ENCODE data around the gene RRP1. TPM values are rescaled to one million over a fixed set of nuclear protein-coding genes. Genes with fewer than 3 reads are reported as not detected.

The RRP1 gene
- total and polyA plus RNA-seq, 2 of the 13 experiments (the other 11 are each of a cell fraction or from before 2014, with no cell fraction given), result 20.1 to 35.1 TPM

DNA sequence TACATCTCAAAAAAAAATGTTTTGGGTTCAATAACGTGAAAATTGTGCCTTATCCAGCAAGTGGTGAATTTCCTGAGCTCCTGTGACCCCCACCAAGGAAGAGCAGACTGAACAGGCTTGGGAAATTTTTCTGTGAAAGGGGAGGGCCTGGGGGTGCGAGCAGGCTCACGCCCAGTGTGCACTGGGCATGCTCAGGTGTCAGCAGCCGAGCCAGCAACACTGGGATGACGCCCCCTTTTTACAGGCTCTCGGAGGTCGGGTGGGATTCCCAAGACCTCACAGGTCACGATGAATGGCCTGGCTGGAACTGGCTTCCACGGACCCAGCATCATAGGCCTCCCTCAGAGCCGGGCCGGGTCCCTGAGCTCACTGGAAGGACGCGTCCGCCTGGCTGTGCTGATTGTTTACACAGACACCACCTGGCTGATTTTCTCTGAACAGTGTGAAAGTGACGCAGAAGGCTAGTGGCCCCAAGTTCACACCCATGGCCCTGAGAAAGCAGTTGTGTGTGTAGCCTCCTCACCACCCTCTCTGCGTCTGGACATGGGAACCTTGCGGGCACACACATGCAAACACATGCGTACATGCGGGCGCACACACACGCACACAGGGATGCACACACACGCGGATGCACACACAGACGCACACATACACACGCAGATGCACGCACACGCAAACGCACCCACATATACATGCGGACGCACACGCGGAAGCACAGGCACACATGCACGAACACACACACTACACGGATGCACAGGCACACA, 22.5 kb upstream of the RRP1 start (continued):
- TF ChIP-seq BCL3 (CRISPR knock-in tag; IDR thresholded peaks at IDR 0.05) (no peak), ZBTB7A (CRISPR knock-in tag; IDR thresholded peaks at IDR 0.05) (peak; percentile 29; the same call in 1 of the 2 replicates), ZBTB38 (CRISPR knock-in tag; IDR thresholded peaks at IDR 0.05) (peak; percentile 55; the same call in 1 of the 2 replicates), ZZZ3 (CRISPR knock-in tag; IDR thresholded peaks at IDR 0.05; ENCODE audit: borderline replicate concordance) (peak; percentile 27; the same call in 1 of the 2 replicates), ZNF687 (CRISPR knock-in tag; IDR thresholded peaks at IDR 0.05) (peak; percentile 53; the same call in 1 of the 2 replicates), NONO (IDR thresholded peaks at IDR 0.05) (no peak), NONO (CRISPR knock-in tag; conservative IDR thresholded peaks at IDR 0.05) (peak; percentile 74; the same call in 1 of the 2 replicates), SAFB2 (CRISPR knock-in tag; IDR thresholded peaks at IDR 0.05; ENCODE audit: borderline replicate concordance, low read depth) (peak; percentile 68; the same call in 1 of the 2 replicates), HOXA9 (CRISPR knock-in tag; IDR thresholded peaks at IDR 0.05; ENCODE audit: borderline replicate concordance) (0 out of 2 replicates have a peak, but pooled peaks have one; percentile 41), RBM39 (IDR thresholded peaks at IDR 0.05; ENCODE audit: low read depth, low read length, poor library complexity, severe bottlenecking) (peak; percentile 34), ARID4A (CRISPR knock-in tag; IDR thresholded peaks at IDR 0.05; ENCODE audit: borderline replicate concordance) (0 out of 2 replicates have a peak, but pooled peaks have one; percentile 7), ZC3H13 (CRISPR knock-in tag; IDR thresholded peaks at IDR 0.05) (peak; percentile 88), ZNF883 (CRISPR knock-in tag; IDR thresholded peaks at IDR 0.05; ENCODE audit: not compliant biosample characterization) (peak; percentile 40), ZNF572 (CRISPR knock-in tag; IDR thresholded peaks at IDR 0.05) (no peak), MEIS1 (CRISPR knock-in tag; IDR thresholded peaks at IDR 0.05; ENCODE audit: borderline replicate concordance) (0 out of 2 replicates have a peak, but pooled peaks have one; percentile 42), TEAD3 (CRISPR knock-in tag; optimal IDR thresholded peaks at IDR 0.05; ENCODE audit: borderline replicate concordance) (peak; percentile 9), PITX1 (CRISPR knock-in tag; IDR thresholded peaks at IDR 0.05) (no peak), ZSCAN21 (CRISPR knock-in tag; IDR thresholded peaks at IDR 0.05; ENCODE audit: borderline replicate concordance) (peak; percentile 58; the same call in 1 of the 2 replicates)
